ENCODE results near the gene UROC1.

- TF ChIP-seq POLR2A (IDR thresholded peaks at IDR 0.05; ENCODE audit: low read length): no peak
- no peak for TF ChIP-seq GATA1 (IDR thresholded peaks at IDR 0.05; ENCODE audit: low read depth, low read length)
Observed at GRCh38 chr3:126516152-126516935, 1.2 kb downstream of the UROC1 start.
